ENCODE data around the gene HOXD13. TPM values are rescaled to one million over a fixed set of nuclear protein-coding genes. Genes with fewer than 3 reads are reported as not detected.

The HOXD13 gene
- total and polyA plus RNA-seq, 7 experiments from 2014 or later, result not detected

GRCh38 chr2:176096986-176097819, 4.7 kb downstream of the HOXD13 start:
- DNase-seq (peak in 4 of 9 donors; percentile 47 to 63 (median 59)), ATAC-seq (peak; percentile 81)
- CTCF ChIA-PET, result interaction anchor here (0.7 to 1.9 kb wide), 7 partner anchors 407 to 846 kb away, joined by 3 to 25 read pairs (median 5); no protein-coding TSS in a partner anchor
- Mint-ChIP-seq H3K9me3 (peaks cover 0 to 33% (median 7%) of the 10 kb centered on the region in 11 donors), H3K4me3 (peak overlapping the region; percentile 72 to 86 (median 76)), H3K27ac (peak overlapping the region in 1 of 9 donors; percentile 30), H3K36me3 (peaks cover 0 to 5% (median 0%) of the 10 kb centered on the region in 5 donors), H3K4me1 (peaks cover 17 to 35% (median 29%) of the 10 kb centered on the region in 7 donors), H3K27me3 (peaks cover 78 to 88% (median 81%) of the 10 kb centered on the region in 5 donors)
- intact Hi-C loops (cut with micrococcal nuclease), result loop anchor here (1.0 to 5.0 kb wide), 9 partner anchors 35 to 1395 kb away; partner anchors contain the start of gene LNPK (in 1 of the 2)
- H3K27me3 ChIP-seq (ENCODE audit: control insufficient read depth in 2 of 2, insufficient read depth in 2 of 2, low read length in 2 of 2), result peaks cover 38 to 60% of the 10 kb centered on the region in 2 donors
- H3K4me3 ChIP-seq (ENCODE audit: low read length), result peak overlapping the region; percentile 35
- POLR2A ChIA-PET, result interaction anchor here (0.6 to 1.2 kb wide), 2 partner anchors 23 to 407 kb away, joined by 3 to 4 read pairs; no protein-coding TSS in a partner anchor
- no peak overlapping the region for H3K27ac ChIP-seq (ENCODE audit: low read depth, low read length)
- H3K4me1 ChIP-seq (ENCODE audit: control insufficient read depth in 2 of 2, insufficient read depth in 2 of 2, low read length in 2 of 2), result peaks cover 14 to 18% of the 10 kb centered on the region in 2 donors
- H3K36me3 ChIP-seq (ENCODE audit: control insufficient read depth in 2 of 3, insufficient read depth in 3 of 3, low read length in 3 of 3), result no peaks in the 10 kb centered on the region
- peaks cover 0 to 4% (median 0%) of the 10 kb centered on the region in 3 experiments for H3K9me3 ChIP-seq (ENCODE audit: control insufficient read depth in 2 of 3, low read length in 3 of 3)

DNA sequence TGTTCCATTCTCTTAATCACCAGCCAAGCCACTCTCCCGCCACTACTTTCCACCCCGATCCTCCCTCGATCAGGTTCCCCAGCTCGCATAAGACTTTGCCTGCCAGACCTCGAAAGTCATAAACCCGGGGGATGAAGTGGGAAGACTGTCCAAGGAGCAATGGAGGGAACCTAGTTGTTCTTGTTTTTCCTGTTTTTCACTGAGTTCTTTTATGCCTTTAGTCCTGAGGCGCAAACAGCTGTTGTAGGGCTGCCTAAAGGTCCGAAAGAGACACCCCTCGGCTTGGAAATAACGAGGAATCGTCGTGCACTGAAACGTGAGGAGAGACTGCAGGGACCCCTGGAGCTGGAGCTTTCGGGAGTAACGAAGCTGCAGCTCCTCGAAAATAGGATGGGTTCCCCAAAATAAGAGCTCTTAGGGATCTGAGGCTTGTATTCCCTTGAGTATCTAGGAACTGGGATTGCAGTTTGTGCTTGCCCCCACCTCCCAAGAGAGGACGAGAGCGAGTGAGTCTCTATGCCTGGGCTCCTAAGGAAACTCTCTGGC, 5.4 kb downstream of the HOXD13 start:
- peaks cover 84 to 94% (median 88%) of the 10 kb centered on the region in 5 donors for H3K27me3 Mint-ChIP-seq
- peak overlapping the region; percentile 35 for H3K4me3 ChIP-seq (ENCODE audit: low read length)

GRCh38 chr2:176098366-176099158, 6.0 kb downstream of the HOXD13 start:
- ChIA-PET POLR2A (interaction anchor here (1.2 kb wide), 1 partner anchor 408 kb away, joined by 4 read pairs; no protein-coding TSS in a partner anchor), CTCF (interaction anchor here (1.1 to 1.8 kb wide), 2 partner anchors 409 to 847 kb away, joined by 5 to 25 read pairs; no protein-coding TSS in a partner anchor)
- Mint-ChIP-seq H3K36me3 (peaks cover 0 to 5% (median 0%) of the 10 kb centered on the region in 5 donors), H3K27me3 (peaks cover 85 to 95% (median 90%) of the 10 kb centered on the region in 5 donors), H3K4me1 (peaks cover 14 to 29% (median 25%) of the 10 kb centered on the region in 7 donors), H3K27ac (peak overlapping the region in 1 of 9 donors; percentile 40), H3K4me3 (peak overlapping the region in 3 of 10 donors; percentile 24 to 75 (median 72)), H3K9me3 (peaks cover 0 to 37% (median 7%) of the 10 kb centered on the region in 11 donors)
- peaks cover 42 to 68% of the 10 kb centered on the region in 2 donors for H3K27me3 ChIP-seq (ENCODE audit: control insufficient read depth in 2 of 2, insufficient read depth in 2 of 2, low read length in 2 of 2)
- DNase-seq, result no peak
- no peak overlapping the region for H3K27ac ChIP-seq (ENCODE audit: low read depth, low read length)
- H3K4me3 ChIP-seq (ENCODE audit: low read length), result no peak overlapping the region
- H3K9me3 ChIP-seq (ENCODE audit: control insufficient read depth in 2 of 3, low read length in 3 of 3), result no peaks in the 10 kb centered on the region
- H3K36me3 ChIP-seq (ENCODE audit: control insufficient read depth in 2 of 3, insufficient read depth in 3 of 3, low read length in 3 of 3), result no peaks in the 10 kb centered on the region
- intact Hi-C loops (cut with micrococcal nuclease), result loop anchor here in 1 of 2 donors (2.0 to 5.0 kb wide), 3 partner anchors 20 to 1396 kb away; no protein-coding TSS in a partner anchor
- H3K4me1 ChIP-seq (ENCODE audit: control insufficient read depth in 2 of 2, insufficient read depth in 2 of 2, low read length in 2 of 2), result peaks cover 12 to 14% of the 10 kb centered on the region in 2 donors
- ATAC-seq, result no peak

More for the DNA sequence above, 5.4 kb downstream of the HOXD13 start:
- no peak overlapping the region for H3K27ac ChIP-seq (ENCODE audit: low read depth, low read length)
- H3K4me3 Mint-ChIP-seq, result peak overlapping the region; percentile 72 to 86 (median 76)
- H3K27ac Mint-ChIP-seq, result peak overlapping the region in 1 of 9 donors; percentile 30
- DNase-seq (no peak), ATAC-seq (no peak)
- peaks cover 38 to 67% of the 10 kb centered on the region in 2 donors for H3K27me3 ChIP-seq (ENCODE audit: control insufficient read depth in 2 of 2, insufficient read depth in 2 of 2, low read length in 2 of 2)
- CTCF ChIA-PET, result interaction anchor here (0.7 to 1.8 kb wide), 4 partner anchors 408 to 847 kb away, joined by 4 to 25 read pairs (median 6); no protein-coding TSS in a partner anchor
- intact Hi-C loops (cut with micrococcal nuclease), result loop anchor here (1.0 to 5.0 kb wide), 10 partner anchors 19 to 1396 kb away; partner anchors contain the start of gene LNPK (in 1 of the 2)
- peaks cover 17 to 35% (median 29%) of the 10 kb centered on the region in 7 donors for H3K4me1 Mint-ChIP-seq
- H3K36me3 Mint-ChIP-seq, result peaks cover 0 to 5% (median 0%) of the 10 kb centered on the region in 5 donors
- H3K9me3 ChIP-seq (ENCODE audit: control insufficient read depth in 2 of 3, low read length in 3 of 3), result peaks cover 0 to 4% (median 0%) of the 10 kb centered on the region in 3 experiments
- peaks cover 0 to 33% (median 7%) of the 10 kb centered on the region in 11 donors for H3K9me3 Mint-ChIP-seq
- H3K4me1 ChIP-seq (ENCODE audit: control insufficient read depth in 2 of 2, insufficient read depth in 2 of 2, low read length in 2 of 2), result peaks cover 14 to 18% of the 10 kb centered on the region in 2 donors
- H3K36me3 ChIP-seq (ENCODE audit: control insufficient read depth in 2 of 3, insufficient read depth in 3 of 3, low read length in 3 of 3), result no peaks in the 10 kb centered on the region
- POLR2A ChIA-PET, result interaction anchor here (1.2 kb wide), 1 partner anchor 408 kb away, joined by 4 read pairs; no protein-coding TSS in a partner anchor

- Mint-ChIP-seq H3K27me3 (peaks cover 85 to 95% (median 90%) of the 10 kb centered on the region in 5 donors), H3K27ac (peak overlapping the region in 3 of 9 donors; percentile 29 to 45 (median 40)), H3K36me3 (peaks cover 0 to 5% (median 0%) of the 10 kb centered on the region in 5 donors), H3K9me3 (peaks cover 0 to 32% (median 2%) of the 10 kb centered on the region in 11 donors), H3K4me3 (peak overlapping the region in 3 of 10 donors; percentile 17 to 24 (median 20)), H3K4me1 (peaks cover 14 to 28% (median 22%) of the 10 kb centered on the region in 7 donors)
- CTCF ChIA-PET, result no interaction called here
- Histone ChIP-seq H3K27me3 (ENCODE audit: control insufficient read depth in 2 of 2, insufficient read depth in 2 of 2, low read length in 2 of 2) (peaks cover 41 to 67% of the 10 kb centered on the region in 2 donors), H3K4me1 (ENCODE audit: control insufficient read depth in 2 of 2, insufficient read depth in 2 of 2, low read length in 2 of 2) (peaks cover 10 to 14% of the 10 kb centered on the region in 2 donors), H3K4me3 (ENCODE audit: low read length) (no peak overlapping the region), H3K27ac (ENCODE audit: low read depth, low read length) (no peak overlapping the region), H3K36me3 (ENCODE audit: control insufficient read depth in 2 of 3, insufficient read depth in 3 of 3, low read length in 3 of 3) (no peaks in the 10 kb centered on the region), H3K9me3 (ENCODE audit: control insufficient read depth in 2 of 3, low read length in 3 of 3) (no peaks in the 10 kb centered on the region)
- POLR2A ChIA-PET, result no interaction called here
- no peak for DNase-seq
- ATAC-seq, result no peak
- intact Hi-C loops (cut with micrococcal nuclease), result loop anchor here in 1 of 2 donors (2.0 to 5.0 kb wide), 3 partner anchors 20 to 1397 kb away; no protein-coding TSS in a partner anchor
These were observed 6.7 kb downstream of the HOXD13 start for GRCh38 chr2:176099159-176099727.

- peaks cover 19 to 33% (median 22%) of the 10 kb centered on the region in 7 donors for H3K4me1 Mint-ChIP-seq
- peak within 1 kb of the TSS in 3 of 10 donors; percentile 17 to 24 (median 20) for H3K4me3 Mint-ChIP-seq
- peaks cover 0 to 27% (median 0%) of the 10 kb centered on the region in 11 donors for H3K9me3 Mint-ChIP-seq
- intact Hi-C loops (cut with micrococcal nuclease), result loop anchor here in 1 of 2 donors (2.0 to 5.0 kb wide), 3 partner anchors 21 to 1398 kb away; no protein-coding TSS in a partner anchor
- H3K27ac Mint-ChIP-seq, result peak within 1 kb of the TSS in 4 of 9 donors; percentile 14 to 45 (median 34)
- Histone ChIP-seq H3K27me3 (ENCODE audit: control insufficient read depth in 2 of 2, insufficient read depth in 2 of 2, low read length in 2 of 2) (peaks cover 34 to 63% of the 10 kb centered on the region in 2 donors), H3K36me3 (ENCODE audit: control insufficient read depth in 2 of 3, insufficient read depth in 3 of 3, low read length in 3 of 3) (no peaks in the 10 kb centered on the region), H3K4me1 (ENCODE audit: control insufficient read depth in 2 of 2, insufficient read depth in 2 of 2, low read length in 2 of 2) (peaks cover 10 to 14% of the 10 kb centered on the region in 2 donors), H3K4me3 (ENCODE audit: low read length) (no peak within 1 kb of the TSS), H3K9me3 (ENCODE audit: control insufficient read depth in 2 of 3, low read length in 3 of 3) (no peaks in the 10 kb centered on the region), H3K27ac (ENCODE audit: low read depth, low read length) (no peak within 1 kb of the TSS)
- H3K27me3 Mint-ChIP-seq, result peaks cover 85 to 95% (median 90%) of the 10 kb centered on the region in 5 donors
- CTCF ChIA-PET, result no interaction called here
- ATAC-seq, result no peak
- POLR2A ChIA-PET, result no interaction called here
- H3K36me3 Mint-ChIP-seq, result peaks cover 0 to 5% (median 0%) of the 10 kb centered on the region in 5 donors
- DNase-seq, result peak in 2 of 9 donors; percentile 6 to 20
These were observed 7.4 kb downstream of the HOXD13 start, which contains the start of gene HOXD12 for GRCh38 chr2:176099728-176100546. Gene HOXD12, plus strand, starts transcription at chr2:176099795. Its CDS starts 7 bp downstream, at chr2:176099802.
